ENCODE data around the gene ASXL1.
A peak's percentile ranks its signal among the peaks of the same experiment; 100 is the strongest.

Gene ASXL1

GRCh38 chr20:32470025-32470861, 112.1 kb downstream of the ASXL1 start:
- Histone ChIP-seq H3K4me3 (ENCODE audit: low read depth, low read length) (no peak overlapping the region), H3K27me3 (no peaks in the 10 kb centered on the region), H3K9me3 (no peaks in the 10 kb centered on the region), H3K4me1 (peaks cover 16% of the 10 kb centered on the region), H3K36me3 (peaks cover 42% of the 10 kb centered on the region)
- DNase-seq, result peak; percentile 74
- peak; percentile 58 for TF ChIP-seq CTCF (IDR thresholded peaks at IDR 0.05; ENCODE audit: low read depth, low read length)

GRCh38 chr20:32470940-32471339, 112.8 kb downstream of the ASXL1 start:
- no peak for TF ChIP-seq CTCF (IDR thresholded peaks at IDR 0.05; ENCODE audit: low read depth, low read length)
- no peak for DNase-seq
- no peaks in the 10 kb centered on the region for H3K27me3 ChIP-seq
- H3K9me3 ChIP-seq, result no peaks in the 10 kb centered on the region
- H3K36me3 ChIP-seq, result peaks cover 38% of the 10 kb centered on the region
- no peak overlapping the region for H3K4me3 ChIP-seq (ENCODE audit: low read depth, low read length)
- peaks cover 20% of the 10 kb centered on the region for H3K4me1 ChIP-seq

- DNase-seq, result no peak
- peaks cover 33% of the 10 kb centered on the region for H3K4me1 ChIP-seq
- H3K36me3 ChIP-seq, result peaks cover 38% of the 10 kb centered on the region
- H3K27me3 ChIP-seq, result no peaks in the 10 kb centered on the region
- no peak for TF ChIP-seq CTCF (IDR thresholded peaks at IDR 0.05; ENCODE audit: low read depth, low read length)
- H3K9me3 ChIP-seq, result no peaks in the 10 kb centered on the region
- no peak overlapping the region for H3K4me3 ChIP-seq (ENCODE audit: low read depth, low read length)
Measured at GRCh38 chr20:32472581-32473207, 114.6 kb downstream of the ASXL1 start.

- no peak for TF ChIP-seq CTCF (IDR thresholded peaks at IDR 0.05; ENCODE audit: low read depth, low read length)
- Histone ChIP-seq H3K27me3 (no peaks in the 10 kb centered on the region), H3K4me3 (ENCODE audit: low read depth, low read length) (no peak overlapping the region), H3K4me1 (peaks cover 33% of the 10 kb centered on the region), H3K9me3 (no peaks in the 10 kb centered on the region), H3K36me3 (peaks cover 38% of the 10 kb centered on the region)
- peak; percentile 11 for DNase-seq
Measured at GRCh38 chr20:32473231-32474008, 115.3 kb downstream of the ASXL1 start.

GRCh38 chr20:32474009-32474716, 116.0 kb downstream of the ASXL1 start:
- no peak for DNase-seq
- peaks cover 38% of the 10 kb centered on the region for H3K36me3 ChIP-seq
- H3K4me1 ChIP-seq, result peaks cover 33% of the 10 kb centered on the region
- H3K4me3 ChIP-seq (ENCODE audit: low read depth, low read length), result no peak overlapping the region
- TF ChIP-seq CTCF (IDR thresholded peaks at IDR 0.05; ENCODE audit: low read depth, low read length), result no peak
- H3K9me3 ChIP-seq, result no peaks in the 10 kb centered on the region
- H3K27me3 ChIP-seq, result no peaks in the 10 kb centered on the region

All from BE2C (cell line).